PC-3 (cell line): ENCODE data around the gene HMGA1. TPM values are rescaled to one million over a fixed set of nuclear protein-coding genes. Genes with fewer than 3 reads are reported as not detected.

Experiments
- ATAC-seq: fragments of 200-7000 bp; cut with Tn5 transposase; 2 replicates; pipeline ENCODE4 v1.9.1; 2020; ENCODE audit warnings: mild to moderate bottlenecking, moderate library complexity
- BruUV-seq: library from RNA; stranded (reverse); fragments of 400-500 nt; replicated peaks from 2 replicates; lab custom pipeline; 2021; lab: Mats Ljungman, UMichigan
- CTCF ChIA-PET: fragments of 300-600 bp; sonication (Branson Sonifier 250); formaldehyde crosslinking; loops from one replicate; lab custom pipeline; 2022; ENCODE audit warnings: antibody characterized with exemption; lab: Charles Lee
- POLR2A ChIA-PET: fragments of 300-600 bp; sonication (Branson Sonifier 250); formaldehyde crosslinking; loops from one replicate; lab custom pipeline; 2022; ENCODE audit warnings: antibody characterized with exemption; ENCODE audit not compliant: unreplicated experiment; lab: Charles Lee
- DNase-seq: peaks from one replicate; pipeline ENCODE4 v3.0.0-alpha.2; 2015
- H2AFZ ChIP-seq: fragments of 300-600 bp; sonication (generic); 2 replicates; pipeline ENCODE4 v1.6.0; 2016; ENCODE audit warnings: antibody characterized with exemption, low read length
- H3F3A ChIP-seq: fragments of 300-600 bp; sonication (generic); one replicate; pipeline ENCODE4 v1.6.0; 2017; ENCODE audit warnings: antibody characterized with exemption, low read length, control low read depth, mild to moderate bottlenecking; ENCODE audit not compliant: unreplicated experiment
- H3K27ac ChIP-seq: fragments of 300-600 bp; sonication (generic); 2 replicates; pipeline ENCODE4 v1.5.1; 2016; ENCODE audit warnings: mild to moderate bottlenecking, low read length
- H3K27me3 ChIP-seq: fragments of 300-600 bp; sonication (generic); 2 replicates; pipeline ENCODE4 v1.6.1; 2016; ENCODE audit warnings: low read length, mixed read lengths
- H3K36me3 ChIP-seq: fragments of 300-600 bp; sonication (generic); 2 replicates; pipeline ENCODE4 v1.6.1; 2016; ENCODE audit warnings: low read depth, mixed run types, low read length, mixed read lengths
- H3K4me1 ChIP-seq: fragments of 300-600 bp; sonication (generic); 2 replicates; pipeline ENCODE4 v1.5.1; 2016; ENCODE audit warnings: low read length; ENCODE audit not compliant: insufficient read depth
- H3K4me2 ChIP-seq: fragments of 300-600 bp; sonication (generic); 2 replicates; pipeline ENCODE4 v1.6.0; 2016; ENCODE audit warnings: low read length
- H3K4me3 ChIP-seq: fragments of 300-600 bp; sonication (generic); 2 replicates; pipeline ENCODE4 v1.5.1; 2016; ENCODE audit warnings: mild to moderate bottlenecking, low read length, mixed read lengths
- H3K79me2 ChIP-seq: fragments of 300-600 bp; sonication (generic); 2 replicates; pipeline ENCODE4 v1.6.1; 2017; ENCODE audit warnings: low read length, mixed read lengths
- H3K9ac ChIP-seq: fragments of 300-600 bp; sonication (generic); 2 replicates; pipeline ENCODE4 v1.6.0; 2016; ENCODE audit warnings: mild to moderate bottlenecking, low read length
- H3K9me2 ChIP-seq: fragments of 300-600 bp; sonication (generic); replicated peaks from 2 replicates; pipeline ENCODE4 v1.6.1; 2016; ENCODE audit warnings: mixed run types, low read length, mixed read lengths
- H3K9me3 ChIP-seq: fragments of 300-600 bp; sonication (generic); 2 replicates; pipeline ENCODE4 v1.6.1; 2016; ENCODE audit warnings: low read length, mixed read lengths
- H4K20me1 ChIP-seq: fragments of 300-600 bp; sonication (generic); 2 replicates; pipeline ENCODE4 v1.6.1; 2016; ENCODE audit warnings: low read length, mixed read lengths
- EZH2 ChIP-seq: fragments of 300-600 bp; sonication (generic); IDR thresholded peaks from one replicate; pipeline ENCODE4 v1.6.1; 2017; ENCODE audit warnings: antibody characterized with exemption, mild to moderate bottlenecking, low read length; ENCODE audit not compliant: unreplicated experiment
- EZH2phosphoT487 ChIP-seq: fragments of 300-600 bp; sonication (generic); IDR thresholded peaks from 2 replicates; pipeline ENCODE4 v1.6.1; 2018; ENCODE audit warnings: mild to moderate bottlenecking, antibody characterized with exemption, low read length, borderline replicate concordance
- intact Hi-C: fragments of 100-400 bp; cut with micrococcal nuclease; formaldehyde crosslinking; loops from 2 replicates; pipeline ENCODE4 v1.9.0; 2023
- total RNA-seq: library from RNA; depleted of rRNA; stranded (reverse); fragments of >200 nt; gene quantifications from 2 replicates; pipeline ENCODE4 v1.2.3, GENCODE V29; 2014
- TF ChIP-seq, protein P1 (sequence below): fragments of 300-600 bp; sonication (generic); conservative IDR thresholded peaks from 2 replicates; pipeline ENCODE4 v1.5.1; 2017; ENCODE audit warnings: antibody characterized with exemption, low read depth, mild to moderate bottlenecking, low read length

The HMGA1 gene
- total RNA-seq, 1 experiment from 2014 or later: 1,115 TPM

DNA sequence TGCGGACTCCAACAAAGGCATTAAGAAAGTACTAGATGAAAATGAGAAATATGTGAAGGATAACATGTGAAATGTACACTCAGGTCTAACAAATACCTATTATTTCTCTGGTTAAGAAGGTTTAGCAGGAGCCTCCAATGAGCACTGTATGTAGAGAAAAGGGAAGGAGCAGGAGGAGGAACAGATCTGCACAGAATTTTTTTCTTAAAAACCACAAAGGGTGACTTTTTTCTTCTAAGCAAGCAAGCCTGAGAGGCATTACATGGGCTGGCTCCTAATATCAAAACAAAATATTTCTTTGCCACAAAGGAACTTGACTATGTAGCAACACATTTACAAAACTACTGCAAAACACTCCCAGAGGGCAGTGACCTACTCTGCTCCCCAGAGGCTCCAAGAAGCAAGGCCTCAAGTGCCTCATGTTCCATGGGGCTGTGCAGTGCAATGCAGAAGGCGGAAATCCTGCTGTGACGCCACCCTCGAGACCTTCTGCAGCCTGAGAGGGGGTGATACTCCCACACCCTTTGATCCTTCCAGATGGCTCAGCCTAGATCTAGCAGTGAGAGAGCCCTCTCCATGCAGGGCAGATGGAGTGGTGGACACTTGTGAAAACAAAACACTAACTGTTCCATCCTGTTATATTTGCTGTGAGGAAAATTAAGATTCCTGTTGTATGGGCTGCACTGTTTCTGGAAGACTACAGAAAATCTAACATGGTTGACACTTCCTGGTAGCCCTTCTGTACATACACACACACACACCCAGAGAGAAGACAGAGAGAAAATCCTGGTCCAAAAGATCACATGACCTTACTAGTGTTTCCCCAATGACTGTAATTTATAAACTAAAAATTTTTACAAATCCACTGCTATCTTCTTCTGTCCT lies 48.1 kb downstream of the HMGA1 start:
- no TSS peak for BruUV-seq
- Histone ChIP-seq H3K36me3 (peaks cover 12% of the 10 kb centered on the region; the same call in 1 of the 2 replicates), H3K4me3 (no peak overlapping the region), H2AFZ (no peak overlapping the region), H3K27me3 (no peaks in the 10 kb centered on the region), H3K4me1 (no peaks in the 10 kb centered on the region), H3K79me2 (no peaks in the 10 kb centered on the region), H4K20me1 (no peaks in the 10 kb centered on the region), H3K9me3 (no peaks in the 10 kb centered on the region), H3K27ac (no peak overlapping the region), H3K9me2 (no peaks in the 10 kb centered on the region), H3F3A (no peaks in the 10 kb centered on the region), H3K9ac (no peak overlapping the region), H3K4me2 (no peak overlapping the region)
- POLR2A ChIA-PET: no interaction called here
- ATAC-seq: no peak
- TF ChIP-seq, protein P1, sequence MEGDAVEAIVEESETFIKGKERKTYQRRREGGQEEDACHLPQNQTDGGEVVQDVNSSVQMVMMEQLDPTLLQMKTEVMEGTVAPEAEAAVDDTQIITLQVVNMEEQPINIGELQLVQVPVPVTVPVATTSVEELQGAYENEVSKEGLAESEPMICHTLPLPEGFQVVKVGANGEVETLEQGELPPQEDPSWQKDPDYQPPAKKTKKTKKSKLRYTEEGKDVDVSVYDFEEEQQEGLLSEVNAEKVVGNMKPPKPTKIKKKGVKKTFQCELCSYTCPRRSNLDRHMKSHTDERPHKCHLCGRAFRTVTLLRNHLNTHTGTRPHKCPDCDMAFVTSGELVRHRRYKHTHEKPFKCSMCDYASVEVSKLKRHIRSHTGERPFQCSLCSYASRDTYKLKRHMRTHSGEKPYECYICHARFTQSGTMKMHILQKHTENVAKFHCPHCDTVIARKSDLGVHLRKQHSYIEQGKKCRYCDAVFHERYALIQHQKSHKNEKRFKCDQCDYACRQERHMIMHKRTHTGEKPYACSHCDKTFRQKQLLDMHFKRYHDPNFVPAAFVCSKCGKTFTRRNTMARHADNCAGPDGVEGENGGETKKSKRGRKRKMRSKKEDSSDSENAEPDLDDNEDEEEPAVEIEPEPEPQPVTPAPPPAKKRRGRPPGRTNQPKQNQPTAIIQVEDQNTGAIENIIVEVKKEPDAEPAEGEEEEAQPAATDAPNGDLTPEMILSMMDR: no peak
- TF ChIP-seq EZH2phosphoT487 (no peak), EZH2 (no peak)
- CTCF ChIA-PET: no interaction called here
- intact Hi-C loops: no loop called here
- DNase-seq: no peak

DNA sequence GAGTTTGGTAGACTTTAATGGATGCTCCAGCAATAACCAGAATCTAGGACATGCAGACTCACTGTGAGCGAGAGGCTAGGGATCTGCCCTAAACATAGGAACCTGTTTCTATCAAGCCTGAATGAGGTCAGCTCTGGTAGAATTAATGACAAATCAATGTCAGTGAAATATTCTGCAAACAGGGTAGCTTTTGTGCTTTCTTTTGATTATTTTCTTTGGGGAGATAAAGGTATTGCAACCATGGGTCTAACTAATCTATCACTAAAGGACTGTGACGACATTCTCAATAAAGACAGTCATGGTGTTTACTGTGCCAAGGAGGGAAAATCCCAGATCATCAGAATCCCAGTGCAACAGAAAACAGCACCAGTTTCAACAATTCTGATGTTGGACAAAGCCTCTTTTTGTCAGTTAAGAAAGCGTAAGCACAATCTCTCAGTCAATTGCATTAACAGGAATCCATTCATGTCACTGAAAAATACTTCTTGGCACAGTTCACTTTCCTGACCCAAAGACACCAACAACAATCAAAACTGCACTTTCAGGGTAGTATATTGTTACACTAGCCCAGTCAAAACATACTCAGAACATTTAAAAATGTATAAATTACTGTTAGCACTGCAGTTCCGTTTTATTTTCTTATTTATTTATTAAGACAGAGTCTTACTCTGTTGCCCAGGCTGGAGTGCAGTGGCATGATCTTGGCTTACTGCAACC lies 48.9 kb downstream of the HMGA1 start:
- H3K9me3 ChIP-seq: no peaks in the 10 kb centered on the region
- intact Hi-C loops: no loop called here

More for the DNA sequence above, 48.9 kb downstream of the HMGA1 start:
- CTCF ChIA-PET: no interaction called here
- DNase-seq: no peak
- Histone ChIP-seq H3K27me3 (no peaks in the 10 kb centered on the region), H3K9me2 (no peaks in the 10 kb centered on the region), H3K27ac (no peak overlapping the region), H3K79me2 (no peaks in the 10 kb centered on the region), H3K4me3 (no peak overlapping the region), H3K36me3 (peaks cover 12% of the 10 kb centered on the region; the same call in 1 of the 2 replicates), H4K20me1 (no peaks in the 10 kb centered on the region), H3K4me2 (no peak overlapping the region), H3K4me1 (no peaks in the 10 kb centered on the region), H3F3A (no peaks in the 10 kb centered on the region), H3K9ac (no peak overlapping the region), H2AFZ (no peak overlapping the region)
- ATAC-seq: no peak
- POLR2A ChIA-PET: no interaction called here
- no TSS peak for BruUV-seq
- no peak for TF ChIP-seq EZH2phosphoT487
- TF ChIP-seq, protein P1: no peak
- TF ChIP-seq EZH2: no peak
